ENCODE data around the gene KNDC1. TPM values are rescaled to one million over a fixed set of nuclear protein-coding genes. Genes with fewer than 3 reads are reported as not detected.

Gene KNDC1
- total RNA-seq, 4 donors from 2014 or later, result 0.42 to 1.7 (median 0.95) TPM

- DNase-seq (ENCODE audit: extremely low spot score), result no peak
- WGBS, result 90% methylated on average over 2 of the region's 23 CpGs
- Histone ChIP-seq H3K27ac (replicated peaks in 1 of 4) (no peak overlapping the region), H3K27me3 (peaks cover 0 to 15% (median 0%) of the 10 kb centered on the region in 4 donors), H3K9me3 (no peaks in the 10 kb centered on the region), H3K4me1 (no peaks in the 10 kb centered on the region), H3K36me3 (no peaks in the 10 kb centered on the region), H3K4me3 (no peak overlapping the region)
- TF ChIP-seq EP300 (IDR thresholded peaks at IDR 0.05) (no peak), POLR2AphosphoS5 (IDR thresholded peaks at IDR 0.05) (no peak), POLR2A (IDR thresholded peaks at IDR 0.05; ENCODE audit: low read depth) (no peak)
- TF ChIP-seq, protein P1, sequence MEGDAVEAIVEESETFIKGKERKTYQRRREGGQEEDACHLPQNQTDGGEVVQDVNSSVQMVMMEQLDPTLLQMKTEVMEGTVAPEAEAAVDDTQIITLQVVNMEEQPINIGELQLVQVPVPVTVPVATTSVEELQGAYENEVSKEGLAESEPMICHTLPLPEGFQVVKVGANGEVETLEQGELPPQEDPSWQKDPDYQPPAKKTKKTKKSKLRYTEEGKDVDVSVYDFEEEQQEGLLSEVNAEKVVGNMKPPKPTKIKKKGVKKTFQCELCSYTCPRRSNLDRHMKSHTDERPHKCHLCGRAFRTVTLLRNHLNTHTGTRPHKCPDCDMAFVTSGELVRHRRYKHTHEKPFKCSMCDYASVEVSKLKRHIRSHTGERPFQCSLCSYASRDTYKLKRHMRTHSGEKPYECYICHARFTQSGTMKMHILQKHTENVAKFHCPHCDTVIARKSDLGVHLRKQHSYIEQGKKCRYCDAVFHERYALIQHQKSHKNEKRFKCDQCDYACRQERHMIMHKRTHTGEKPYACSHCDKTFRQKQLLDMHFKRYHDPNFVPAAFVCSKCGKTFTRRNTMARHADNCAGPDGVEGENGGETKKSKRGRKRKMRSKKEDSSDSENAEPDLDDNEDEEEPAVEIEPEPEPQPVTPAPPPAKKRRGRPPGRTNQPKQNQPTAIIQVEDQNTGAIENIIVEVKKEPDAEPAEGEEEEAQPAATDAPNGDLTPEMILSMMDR (IDR thresholded peaks at IDR 0.05), result no peak
- intact Hi-C loops (cut with DNase I), result no loop called here
These were observed 45.1 kb downstream of the KNDC1 start for GRCh38 chr10:133205146-133205545.

DNA sequence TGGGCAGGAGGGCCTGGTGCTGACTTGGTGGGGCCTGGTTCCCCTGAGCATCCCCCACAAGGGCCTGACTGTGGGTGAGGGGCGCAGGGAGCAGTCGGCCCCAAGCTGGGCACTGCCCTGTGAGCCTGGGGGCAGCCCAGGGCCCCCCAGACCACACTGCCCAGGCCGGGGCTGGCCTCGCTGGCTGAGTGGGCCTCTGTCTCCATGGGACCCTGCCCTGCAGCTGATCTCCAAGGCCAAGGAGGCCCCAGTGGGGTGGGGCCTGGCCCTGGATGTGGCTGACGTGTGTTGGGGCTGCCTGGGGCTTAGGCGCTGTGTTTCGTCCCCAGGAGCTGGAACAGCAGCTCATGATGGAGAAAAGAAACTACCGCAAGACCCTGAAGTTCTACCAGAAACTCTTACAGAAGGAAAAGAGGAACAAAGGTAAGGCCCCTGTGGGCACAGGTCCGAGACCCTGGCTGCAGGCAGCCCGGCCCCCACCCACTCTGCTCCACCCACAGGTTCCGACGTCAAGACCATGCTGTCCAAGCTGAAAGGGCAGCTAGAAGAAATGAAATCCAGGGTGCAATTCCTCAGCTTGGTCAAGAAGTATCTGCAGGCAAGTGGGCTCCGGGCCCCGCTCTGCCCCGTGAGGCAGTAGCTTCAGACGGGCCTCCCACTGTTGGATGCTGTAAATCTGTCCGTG lies 46.5 kb downstream of the KNDC1 start:
- no peak for DNase-seq (ENCODE audit: extremely low spot score)
- intact Hi-C loops (cut with DNase I), result no loop called here
- TF ChIP-seq EP300 (IDR thresholded peaks at IDR 0.05) (no peak), POLR2AphosphoS5 (IDR thresholded peaks at IDR 0.05) (no peak), POLR2A (IDR thresholded peaks at IDR 0.05; ENCODE audit: low read depth) (no peak)
- TF ChIP-seq, protein P1 (IDR thresholded peaks at IDR 0.05), result no peak

DNA sequence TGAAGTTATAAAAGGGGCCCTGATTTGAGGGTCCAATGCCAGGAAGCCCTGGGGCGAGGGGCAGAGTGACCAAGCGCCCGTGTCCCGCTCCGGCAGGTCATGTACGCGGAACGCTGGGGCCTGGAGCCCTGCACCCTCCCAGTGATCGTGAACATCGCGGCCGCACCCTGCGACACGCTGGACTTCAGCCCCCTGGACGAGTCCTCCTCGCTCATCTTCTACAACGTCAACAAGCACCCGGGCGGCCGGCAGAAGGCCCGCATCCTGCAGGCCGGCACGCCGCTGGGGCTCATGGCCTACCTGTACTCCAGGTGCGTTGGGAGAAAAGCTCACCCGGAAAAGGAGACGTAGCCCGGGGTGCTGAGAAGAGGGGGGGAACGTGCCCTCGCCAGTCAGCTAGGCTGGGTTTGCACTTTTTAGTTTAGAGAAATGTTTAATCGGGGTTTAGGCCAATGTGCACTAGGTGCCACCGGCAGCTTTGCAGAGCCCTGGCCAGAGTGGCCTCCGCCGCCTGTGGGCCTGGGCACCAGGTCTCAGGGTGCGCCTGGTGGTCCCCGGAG lies 47.1 kb downstream of the KNDC1 start:
- no peaks in the 10 kb centered on the region for H3K36me3 ChIP-seq
- no peaks in the 10 kb centered on the region for H3K9me3 ChIP-seq
- H3K27me3 ChIP-seq, result peaks cover 0 to 19% (median 0%) of the 10 kb centered on the region in 4 donors
- TF ChIP-seq, protein P1 (IDR thresholded peaks at IDR 0.05), result no peak
- TF ChIP-seq POLR2A (IDR thresholded peaks at IDR 0.05; ENCODE audit: low read depth) (no peak), EP300 (IDR thresholded peaks at IDR 0.05) (no peak), POLR2AphosphoS5 (IDR thresholded peaks at IDR 0.05) (no peak)
- no peak overlapping the region for H3K4me3 ChIP-seq
- intact Hi-C loops (cut with DNase I), result no loop called here
- no peak overlapping the region for H3K27ac ChIP-seq (replicated peaks in 1 of 4)
- no peak for DNase-seq (ENCODE audit: extremely low spot score)
- WGBS, result 91% methylated on average over 28 of the region's 36 CpGs
- H3K4me1 ChIP-seq, result no peaks in the 10 kb centered on the region

More for the DNA sequence above, 46.5 kb downstream of the KNDC1 start:
- Histone ChIP-seq H3K4me1 (no peaks in the 10 kb centered on the region), H3K27ac (replicated peaks in 1 of 4) (no peak overlapping the region), H3K4me3 (no peak overlapping the region), H3K36me3 (no peaks in the 10 kb centered on the region), H3K27me3 (peaks cover 0 to 17% (median 0%) of the 10 kb centered on the region in 4 donors), H3K9me3 (no peaks in the 10 kb centered on the region)
- WGBS, result 88% methylated on average over 13 of the region's 17 CpGs

GRCh38 chr10:133207627-133208026 lies 47.6 kb downstream of the KNDC1 start:
- no peaks in the 10 kb centered on the region for H3K9me3 ChIP-seq
- H3K27ac ChIP-seq (replicated peaks in 1 of 4), result no peak overlapping the region
- intact Hi-C loops (cut with DNase I), result no loop called here
- 93% methylated on average over 3 of the region's 17 CpGs for WGBS
- DNase-seq (ENCODE audit: extremely low spot score), result no peak
- no peak overlapping the region for H3K4me3 ChIP-seq
- H3K4me1 ChIP-seq, result no peaks in the 10 kb centered on the region
- peaks cover 0 to 24% (median 0%) of the 10 kb centered on the region in 4 donors for H3K27me3 ChIP-seq
- no peaks in the 10 kb centered on the region for H3K36me3 ChIP-seq
- no peak for TF ChIP-seq POLR2A (IDR thresholded peaks at IDR 0.05; ENCODE audit: low read depth)
- no peak for TF ChIP-seq POLR2AphosphoS5 (IDR thresholded peaks at IDR 0.05)
- TF ChIP-seq, protein P1 (IDR thresholded peaks at IDR 0.05), result no peak
- no peak for TF ChIP-seq EP300 (IDR thresholded peaks at IDR 0.05)

Measured in esophagus muscularis mucosa (tissue), 4 donors.